ENCODE measurements around the gene STIM2.

DNA sequence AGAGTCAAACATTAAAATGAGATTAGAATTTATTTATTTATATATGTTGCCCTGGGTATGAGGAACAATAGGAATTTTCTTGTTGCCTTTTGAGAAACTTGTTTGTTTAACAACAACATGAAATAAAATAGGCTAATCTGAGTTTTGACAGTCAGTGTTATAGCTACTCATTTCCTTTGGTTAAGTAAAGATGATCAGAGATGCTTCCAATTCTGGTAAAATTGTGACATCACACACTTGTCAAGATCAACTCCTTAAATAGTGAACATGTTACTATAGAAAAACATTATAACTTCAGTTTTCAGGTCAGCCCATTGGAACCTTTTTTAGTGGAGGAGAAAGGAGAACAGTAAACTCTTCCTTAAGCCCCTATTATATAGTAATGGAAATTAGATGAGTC is 136.1 kb downstream of the STIM2 start:
- TF ChIP-seq BHLHE40 (IDR thresholded peaks at IDR 0.05; ENCODE audit: borderline replicate concordance), result no peak
- no peak for TF ChIP-seq ELF4 (IDR thresholded peaks at IDR 0.05)
- TF ChIP-seq TARDBP (IDR thresholded peaks at IDR 0.05), result no peak
- no peak for TF ChIP-seq ARNT (IDR thresholded peaks at IDR 0.05)
- TF ChIP-seq ZNF384 (IDR thresholded peaks at IDR 0.05), result no peak
- TF ChIP-seq L3MBTL2 (conservative IDR thresholded peaks at IDR 0.05), result no peak
- no peak for TF ChIP-seq HDGF (IDR thresholded peaks at IDR 0.05; ENCODE audit: borderline replicate concordance)
- no peak for TF ChIP-seq SP1 (IDR thresholded peaks at IDR 0.05)
- no peak for TF ChIP-seq FOXK2 (IDR thresholded peaks at IDR 0.05)
- no peak for TF ChIP-seq SUZ12 (IDR thresholded peaks at IDR 0.05)
- TF ChIP-seq, protein P1, sequence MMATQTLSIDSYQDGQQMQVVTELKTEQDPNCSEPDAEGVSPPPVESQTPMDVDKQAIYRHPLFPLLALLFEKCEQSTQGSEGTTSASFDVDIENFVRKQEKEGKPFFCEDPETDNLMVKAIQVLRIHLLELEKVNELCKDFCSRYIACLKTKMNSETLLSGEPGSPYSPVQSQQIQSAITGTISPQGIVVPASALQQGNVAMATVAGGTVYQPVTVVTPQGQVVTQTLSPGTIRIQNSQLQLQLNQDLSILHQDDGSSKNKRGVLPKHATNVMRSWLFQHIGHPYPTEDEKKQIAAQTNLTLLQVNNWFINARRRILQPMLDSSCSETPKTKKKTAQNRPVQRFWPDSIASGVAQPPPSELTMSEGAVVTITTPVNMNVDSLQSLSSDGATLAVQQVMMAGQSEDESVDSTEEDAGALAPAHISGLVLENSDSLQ (IDR thresholded peaks at IDR 0.05), result no peak
